NCI-H146 (cell line): ENCODE data around the gene GSTCD.
A peak's percentile ranks its signal among the peaks of the same experiment; 100 is the strongest.
"Not testable (repeated sequence)": the region's sequence is repeated elsewhere in the genome, so short reads cannot be mapped to it uniquely, and the experiment has no call there.

Source experiments
- DNase-seq: peaks from one replicate; lab custom pipeline; 2025; lab: John Stamatoyannopoulos, UW

GSTCD gene, protein sequence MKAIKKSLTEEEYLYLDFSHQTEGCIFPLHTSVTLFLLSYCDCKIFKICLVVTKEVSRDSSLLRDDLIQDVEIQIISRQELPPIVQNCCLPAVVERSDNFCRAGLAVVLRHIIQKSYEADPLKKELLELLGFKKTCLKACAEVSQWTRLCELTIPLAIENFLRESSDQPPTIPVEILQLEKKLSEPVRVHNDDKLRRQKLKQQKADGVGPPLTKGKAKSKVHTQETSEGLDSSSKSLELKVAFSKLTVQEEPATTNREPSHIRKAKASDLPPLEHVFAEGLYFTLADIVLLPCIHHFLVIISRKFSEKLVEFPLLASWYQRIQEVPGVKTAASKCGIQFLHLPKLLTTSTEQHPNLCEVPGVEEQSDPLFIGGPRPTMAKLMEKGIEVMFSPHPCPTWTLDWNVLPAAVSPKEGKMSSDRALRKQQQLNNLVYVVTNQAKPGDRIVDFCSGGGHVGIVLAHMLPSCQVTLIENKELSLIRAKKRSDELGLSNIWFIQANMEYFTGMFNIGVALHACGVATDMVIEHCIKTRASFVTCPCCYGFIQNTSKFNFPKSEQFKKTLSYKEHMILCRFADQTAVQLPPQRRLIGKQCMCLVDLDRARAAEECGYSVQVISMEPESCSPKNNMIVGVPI

DNA sequence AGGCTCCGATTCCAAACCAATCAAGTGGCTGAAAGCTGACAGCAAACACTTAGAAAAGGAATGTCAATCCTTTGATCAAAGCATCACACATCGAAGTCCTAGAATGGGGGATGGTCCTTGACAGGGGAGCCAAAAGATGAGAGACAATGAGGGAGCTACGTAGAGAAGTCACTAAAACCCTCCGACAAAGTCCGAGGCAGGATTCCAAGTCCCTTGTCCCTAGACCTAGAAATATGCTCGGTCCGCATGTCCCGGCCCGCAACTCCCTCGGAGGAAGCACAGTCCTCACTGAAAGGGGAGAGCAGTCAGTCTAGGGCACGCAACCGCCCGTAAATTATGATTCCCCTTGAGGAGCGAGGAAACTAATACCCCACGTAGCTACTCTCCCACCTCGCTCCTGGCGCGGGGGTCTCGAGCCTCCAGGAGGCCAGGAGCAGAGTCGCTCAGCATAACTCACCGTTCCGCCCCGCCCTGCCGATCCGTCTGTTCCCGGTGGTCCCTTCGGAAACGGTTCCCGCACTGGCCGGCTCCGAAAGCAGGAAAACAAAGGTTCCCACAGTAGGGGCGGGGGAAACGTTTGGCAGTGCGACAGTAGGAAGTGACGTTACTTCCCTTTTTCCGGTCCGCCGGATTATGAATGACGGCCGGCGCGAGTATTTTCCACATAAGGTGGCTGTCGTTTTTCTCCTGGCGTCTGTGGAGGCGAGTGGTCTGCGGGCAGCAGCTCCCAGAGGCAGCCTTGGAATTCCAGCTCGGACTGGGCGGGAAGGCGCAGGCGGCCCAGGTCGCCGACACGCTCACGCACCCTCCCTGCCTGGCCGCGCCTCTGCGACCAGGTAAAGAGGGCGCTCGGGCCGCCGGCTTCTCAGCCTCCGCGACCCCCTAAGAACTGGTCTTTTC, at the start of gene GSTCD, which contains the start of gene INTS12:
Gene GSTCD (plus strand): TSS at position 604 of the 900 bp plus-strand sequence. CDS start 8,830 bp downstream, outside the sequence.
Gene INTS12 (minus strand): TSS at position 509 of the 900 bp plus-strand sequence. CDS start 8,684 bp downstream, outside the sequence.
- DNase-seq: peak; percentile 72

DNA sequence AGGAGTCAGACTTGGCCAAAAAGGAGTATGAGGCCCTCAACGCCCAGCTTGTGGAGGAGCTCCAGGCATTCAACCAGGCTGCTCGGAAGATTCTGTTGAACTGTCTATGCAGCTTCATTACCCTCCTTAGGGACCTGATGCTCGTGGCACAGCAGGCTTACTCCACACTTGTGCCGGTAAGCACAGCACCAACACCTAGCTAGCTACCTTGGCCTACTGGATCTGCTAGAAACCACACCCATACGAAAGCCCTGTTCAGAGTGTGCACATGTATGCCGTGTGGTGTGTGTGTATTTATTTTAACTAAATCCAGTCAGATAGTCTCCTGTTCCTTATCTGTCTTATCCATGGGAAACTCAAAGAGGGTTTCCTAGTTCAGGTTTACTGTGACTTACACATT, 49.4 kb upstream of the GSTCD start:
- no peak for DNase-seq

DNA sequence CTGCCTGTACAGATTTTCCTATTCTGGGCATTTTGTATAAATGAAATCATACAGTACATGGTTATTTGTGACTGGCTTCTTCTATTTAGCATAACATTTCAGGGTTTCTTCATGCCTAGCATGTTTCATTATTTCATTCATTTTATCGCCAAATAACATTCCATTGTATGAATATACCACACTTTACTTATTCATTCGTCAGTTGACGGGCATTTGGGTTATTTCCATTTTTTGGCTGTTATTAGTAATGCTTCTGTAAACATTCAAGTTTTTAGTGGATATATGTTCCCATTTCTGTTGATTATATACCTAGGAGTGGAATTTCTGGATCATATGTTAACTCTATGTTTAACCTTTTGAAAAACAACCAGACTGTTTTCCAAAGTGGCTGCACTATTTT, 47.6 kb upstream of the GSTCD start:
- DNase-seq: no peak

DNA sequence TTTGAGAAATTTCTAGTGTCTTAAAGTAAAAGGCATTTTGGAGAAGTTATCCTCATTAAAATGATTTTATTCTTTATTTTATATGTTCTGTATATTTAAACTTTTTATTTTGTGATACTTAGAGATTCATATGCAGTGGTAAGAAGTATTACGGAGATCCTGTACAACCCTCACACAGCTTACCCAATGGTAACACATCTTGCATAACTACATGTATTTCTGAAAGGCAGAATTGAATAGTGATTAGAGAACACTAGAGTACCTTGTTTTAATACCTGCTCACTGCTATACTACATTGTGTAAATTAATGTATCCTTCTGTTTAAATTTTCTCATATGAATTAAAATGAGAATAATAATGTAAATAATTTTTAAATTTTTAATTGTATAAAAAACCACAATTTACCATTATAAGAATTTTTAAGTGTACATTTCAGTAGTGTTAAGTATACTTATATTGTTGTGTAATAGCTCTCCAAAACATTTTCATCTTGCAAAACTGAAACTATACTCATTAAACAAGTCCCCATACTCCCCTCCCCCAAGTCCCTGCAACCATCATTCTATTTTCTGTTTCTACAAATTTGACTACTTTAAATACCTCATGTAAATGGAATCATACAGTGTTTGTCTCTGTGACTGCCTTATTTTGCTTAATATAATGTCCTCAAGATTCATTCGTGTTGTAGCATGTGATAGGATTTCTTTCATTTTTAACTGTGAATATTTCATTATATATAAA, 45.5 kb upstream of the GSTCD start:
- no peak for DNase-seq

DNA sequence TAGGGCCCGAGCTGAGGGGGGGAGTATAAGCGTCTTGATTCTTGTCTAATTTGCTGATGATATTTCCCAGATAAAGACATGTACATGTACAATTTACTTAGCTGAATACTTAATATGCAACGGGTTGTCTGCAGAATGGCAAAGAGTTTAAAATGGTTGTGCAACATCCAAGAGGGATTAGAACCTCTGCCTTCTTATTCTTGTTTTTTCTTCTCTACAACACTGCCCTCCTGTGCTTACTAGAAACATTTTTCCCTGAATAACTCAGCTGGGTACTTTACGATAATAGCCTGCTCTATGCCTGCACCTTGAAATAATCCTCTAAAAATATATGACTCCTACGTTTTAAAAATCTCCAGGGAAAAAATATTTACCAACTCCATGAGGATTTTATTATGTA, 41.9 kb upstream of the GSTCD start:
- DNase-seq: peak; percentile 12

DNA sequence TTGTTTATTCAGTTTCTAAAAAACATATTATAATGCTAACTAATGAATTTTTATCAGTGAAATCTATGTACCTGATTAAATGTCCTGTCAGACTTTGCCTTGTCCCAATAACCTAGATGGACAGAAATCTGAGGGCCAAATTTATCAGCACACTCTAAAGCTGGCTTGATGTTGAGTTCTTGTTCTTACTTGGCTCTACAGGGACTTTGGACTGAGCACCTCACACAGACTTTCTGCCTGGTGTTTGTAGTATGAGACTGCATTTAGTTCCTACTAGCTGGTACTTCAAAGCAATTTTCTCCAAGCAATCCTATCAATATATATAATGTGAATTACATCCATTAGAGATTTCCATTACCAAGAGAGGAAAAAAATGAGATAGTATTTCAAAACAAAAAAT, 37.9 kb upstream of the GSTCD start:
- no peak for DNase-seq

DNA sequence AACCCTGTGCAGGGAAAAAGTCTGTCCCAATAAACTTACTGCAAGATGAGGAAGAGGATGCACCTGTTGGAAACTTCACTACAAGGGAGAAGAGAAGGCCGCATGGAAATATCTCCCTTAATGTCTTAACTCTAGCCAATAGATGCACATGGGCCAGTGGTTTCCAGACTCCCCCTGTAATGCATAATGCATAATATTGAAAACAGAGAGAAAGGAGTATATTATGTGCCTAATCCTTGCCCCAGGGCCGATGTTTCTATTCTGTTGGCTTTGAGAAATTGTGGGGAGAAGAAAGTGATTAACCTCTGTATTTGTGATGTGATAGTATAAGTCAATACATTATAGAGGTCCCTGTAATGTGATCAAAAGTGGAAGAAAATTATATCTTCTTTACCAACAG, 37.3 kb upstream of the GSTCD start:
- no peak for DNase-seq

DNA sequence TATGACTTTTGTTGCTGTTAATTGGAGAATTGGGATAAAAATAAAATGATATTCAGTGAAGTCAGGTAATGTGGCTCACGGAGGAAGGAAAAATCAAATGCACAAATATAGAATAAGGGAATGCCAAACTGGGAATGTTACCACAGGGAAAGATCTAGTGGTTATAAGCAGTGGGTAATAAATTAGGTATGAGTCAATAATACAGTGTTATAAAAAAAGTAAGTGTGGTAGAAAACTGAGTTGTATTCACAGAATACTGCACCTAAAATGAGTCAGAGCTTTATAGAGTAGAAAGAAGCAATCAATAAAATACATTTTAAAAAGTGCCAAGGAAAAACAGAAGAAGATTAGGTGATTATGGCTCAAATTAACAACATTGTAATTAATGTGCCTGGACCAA, 34.6 kb upstream of the GSTCD start:
- DNase-seq: no peak

DNA sequence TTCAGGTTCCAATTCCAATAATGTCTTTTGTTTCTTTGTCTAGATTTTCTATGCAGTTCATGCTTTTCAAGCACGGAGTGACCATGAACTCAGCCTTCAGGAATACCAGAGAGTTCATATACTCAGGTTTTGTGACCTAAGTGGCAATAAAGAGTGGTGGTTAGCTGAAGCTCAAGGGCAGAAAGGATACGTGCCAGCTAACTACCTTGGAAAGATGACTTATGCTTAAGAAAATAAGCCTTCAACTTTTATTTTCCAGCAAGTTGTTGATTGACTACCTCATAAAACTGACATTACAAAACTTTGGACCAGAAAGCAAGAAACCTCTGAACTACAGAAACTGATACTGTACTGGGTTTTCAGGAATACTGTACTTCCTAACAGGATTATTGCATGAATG, 30.9 kb upstream of the GSTCD start:
- no peak for DNase-seq

DNA sequence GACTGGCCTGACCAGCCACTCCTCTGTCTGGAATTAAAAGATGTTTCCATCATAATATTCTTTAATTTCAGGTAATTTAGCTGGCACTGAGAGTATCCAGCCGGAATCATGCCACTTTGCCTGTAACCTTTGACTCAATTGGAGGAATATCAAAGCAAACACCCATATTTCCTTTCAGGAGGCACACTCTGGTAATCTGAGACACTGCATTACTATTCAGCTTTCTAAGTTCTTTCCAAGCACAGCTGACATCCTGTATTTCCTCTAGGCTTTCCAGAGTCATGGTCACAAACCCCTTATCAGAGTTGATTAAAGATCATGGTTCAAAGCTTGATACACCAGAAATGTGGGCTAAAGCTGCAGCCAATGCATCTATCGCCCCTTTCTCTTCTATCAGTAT, 29.4 kb upstream of the GSTCD start:
- no peak for DNase-seq

DNA sequence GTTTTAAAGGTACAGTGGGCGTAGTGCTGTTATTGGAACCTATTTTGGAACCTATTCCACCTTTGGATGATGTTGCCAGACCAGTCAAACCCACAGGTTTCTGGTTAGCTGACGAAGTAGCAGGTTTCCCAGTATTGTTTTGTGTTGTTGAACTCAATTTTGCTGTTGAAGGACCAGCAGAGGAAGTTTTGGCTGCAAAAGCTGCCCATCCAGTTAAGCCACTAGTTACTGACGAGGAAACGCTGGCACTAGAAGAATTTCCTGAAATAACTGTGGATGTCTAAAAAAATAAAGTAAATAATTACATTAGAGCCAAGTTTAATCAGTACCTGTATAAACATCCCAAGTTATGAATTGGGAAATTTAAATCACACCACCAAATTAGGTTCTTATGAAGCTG, 25.5 kb upstream of the GSTCD start:
- no peak for DNase-seq

DNA sequence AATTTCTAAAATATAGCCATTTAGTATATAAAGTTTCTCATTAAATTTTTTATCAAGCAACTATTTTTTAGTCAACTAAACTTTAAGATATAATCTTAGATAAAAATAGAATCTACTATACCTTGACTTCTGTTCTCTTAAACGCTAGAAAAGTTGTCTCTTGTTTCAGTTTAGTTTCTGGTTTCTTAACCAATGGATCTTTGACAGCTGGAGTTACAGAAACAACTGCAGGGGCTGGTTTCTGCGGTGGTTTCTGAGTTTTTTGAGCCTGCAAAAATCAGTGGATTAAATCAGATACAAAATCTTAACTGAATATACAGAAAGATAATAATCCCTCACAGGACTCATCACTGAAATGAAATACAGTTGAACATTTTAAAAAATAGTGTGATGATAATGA, 22.0 kb upstream of the GSTCD start:
- DNase-seq: no peak

DNA sequence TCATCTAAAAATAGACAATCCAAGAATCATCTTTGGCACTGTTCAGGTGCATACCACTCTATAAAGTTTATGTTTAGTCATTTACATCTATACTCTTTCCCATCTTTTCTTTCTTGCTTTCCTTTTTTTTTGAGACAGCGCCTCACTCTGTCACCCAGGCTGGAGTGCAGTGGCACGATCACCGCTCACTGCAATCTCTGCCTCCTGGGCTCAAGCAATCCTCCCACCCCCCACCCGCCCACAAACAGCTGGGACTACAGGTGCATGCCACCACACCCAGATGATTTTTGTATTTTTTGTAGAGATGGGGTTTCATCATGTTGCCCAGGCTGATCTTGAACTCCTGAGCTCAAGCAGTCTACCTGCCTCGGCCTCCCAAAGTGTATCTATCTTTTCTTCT, 13.8 kb upstream of the GSTCD start:
- DNase-seq: not testable (repeated sequence)

DNA sequence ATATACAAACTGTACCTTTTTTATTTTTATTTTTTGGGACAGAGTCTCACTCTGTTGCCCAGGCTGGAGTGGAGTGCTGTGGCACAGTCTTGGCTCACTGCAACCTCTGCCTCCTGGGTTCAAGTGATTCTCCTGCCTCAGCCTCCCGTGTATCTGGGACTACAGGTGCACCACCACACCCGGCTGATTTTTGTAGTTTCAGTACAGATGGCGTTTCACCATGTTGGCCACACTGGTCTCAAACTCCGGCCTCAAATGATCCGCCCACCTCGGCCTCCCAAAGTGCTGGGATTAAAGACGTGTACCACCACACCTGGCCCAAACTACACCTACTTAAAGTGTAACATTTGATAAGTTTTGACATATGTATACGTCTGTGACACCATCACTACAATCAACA, 12.8 kb upstream of the GSTCD start:
- not testable (repeated sequence) for DNase-seq

DNA sequence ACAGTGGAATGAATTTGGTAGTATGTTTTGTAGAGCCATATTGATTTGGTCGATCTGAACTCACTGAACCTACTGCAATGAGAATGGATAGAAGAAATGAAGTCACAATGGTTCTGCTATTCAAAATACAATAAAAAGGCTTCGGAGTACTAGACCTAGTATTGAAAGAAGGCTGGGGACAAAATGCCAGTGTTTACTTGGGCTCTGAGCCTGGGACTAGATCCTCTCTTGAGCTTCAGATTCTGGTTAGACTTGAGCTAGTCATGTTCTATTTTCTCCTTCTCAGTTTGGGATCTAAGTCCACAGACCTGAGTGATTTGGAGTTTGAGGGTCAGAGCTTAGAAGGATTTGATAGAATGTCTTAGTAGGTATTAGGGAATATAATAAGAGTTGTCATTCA, 10.0 kb upstream of the GSTCD start:
- DNase-seq: no peak

DNA sequence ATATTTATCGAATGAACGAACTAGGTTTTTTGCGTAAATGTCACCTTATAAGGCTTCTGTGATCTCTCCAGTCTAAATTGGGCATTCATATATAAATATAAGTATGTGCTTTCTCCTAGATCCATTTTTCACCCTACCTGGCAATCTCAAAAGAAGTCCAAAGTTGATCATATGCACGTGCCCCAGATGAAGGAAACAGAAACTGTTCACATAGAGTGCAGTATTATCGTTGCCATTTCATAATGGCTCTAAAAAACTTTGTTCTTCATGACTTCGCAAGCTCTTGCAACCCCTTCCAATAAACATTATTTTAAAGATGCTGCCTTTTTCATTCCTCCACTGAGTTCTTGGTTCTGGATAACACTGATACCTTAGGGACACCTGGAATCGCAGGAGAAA, 803 bp upstream of the GSTCD start:
- no peak for DNase-seq

DNA sequence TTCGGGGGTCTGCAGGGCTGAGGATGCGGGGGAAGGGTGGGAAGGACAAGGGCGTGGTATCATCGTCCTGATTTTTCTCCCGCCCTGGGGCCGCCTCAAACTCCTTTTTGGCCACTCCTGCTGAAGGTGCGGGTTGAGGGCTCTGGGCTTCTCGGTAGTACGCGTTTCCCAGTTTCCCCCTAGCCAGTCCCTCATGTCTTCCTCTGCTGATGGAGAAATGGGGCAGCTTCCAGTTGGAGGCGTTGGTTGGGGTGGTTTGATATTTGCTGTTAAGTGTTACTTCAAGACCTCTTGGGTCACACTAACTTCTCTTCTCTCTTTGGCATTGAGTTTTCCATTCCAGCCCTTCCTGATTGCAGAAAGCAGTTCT, 482 bp downstream of the GSTCD start:
- peak; percentile 23 for DNase-seq

DNA sequence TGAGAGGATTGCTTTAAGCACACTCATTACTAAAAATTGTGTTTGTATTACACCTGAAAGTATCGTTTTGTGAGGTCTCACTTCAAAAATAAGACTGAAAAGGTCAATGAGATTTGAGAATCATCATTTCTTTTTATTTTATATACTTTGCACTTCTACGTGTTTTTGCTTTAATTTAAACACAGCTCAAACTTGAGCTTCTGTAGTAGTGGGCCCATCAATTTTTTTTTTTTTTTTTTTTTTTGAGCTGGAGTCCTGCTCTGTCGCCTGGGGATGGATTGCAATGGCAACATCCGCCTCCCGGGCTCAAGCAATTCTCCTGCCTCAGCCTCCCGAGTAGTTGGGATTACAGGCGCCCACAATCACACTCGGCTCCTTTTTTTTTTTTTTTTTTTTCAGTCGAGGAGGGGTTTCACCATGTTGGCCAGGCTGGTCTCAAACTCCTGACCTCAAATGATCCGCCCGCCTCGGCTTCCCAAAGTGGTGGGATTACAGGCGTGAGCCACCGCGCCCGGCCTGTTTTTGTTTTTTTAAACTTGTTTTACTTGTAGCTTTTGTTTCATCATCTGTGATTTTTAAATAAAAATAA, 1.5 kb downstream of the GSTCD start:
- DNase-seq: no peak

DNA sequence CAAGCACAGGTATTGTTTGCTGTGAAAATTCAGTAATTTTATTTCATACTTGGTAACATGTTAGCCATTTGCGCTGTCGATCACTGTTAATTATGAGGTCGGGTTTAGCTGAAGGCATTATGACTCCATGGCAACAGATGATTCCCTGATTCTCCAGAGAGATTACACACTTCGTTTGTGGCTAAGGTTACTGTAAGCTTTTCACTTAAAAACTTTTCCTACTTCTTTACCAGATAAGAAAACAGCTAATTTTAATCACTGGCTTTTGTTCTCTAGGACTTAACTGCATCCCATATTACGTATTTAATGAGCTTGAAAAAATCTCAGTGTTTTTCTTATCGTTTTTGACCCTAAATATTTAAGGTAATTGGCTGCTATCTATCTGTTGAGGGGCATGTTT, 2.1 kb downstream of the GSTCD start:
- peak; percentile 20 for DNase-seq

DNA sequence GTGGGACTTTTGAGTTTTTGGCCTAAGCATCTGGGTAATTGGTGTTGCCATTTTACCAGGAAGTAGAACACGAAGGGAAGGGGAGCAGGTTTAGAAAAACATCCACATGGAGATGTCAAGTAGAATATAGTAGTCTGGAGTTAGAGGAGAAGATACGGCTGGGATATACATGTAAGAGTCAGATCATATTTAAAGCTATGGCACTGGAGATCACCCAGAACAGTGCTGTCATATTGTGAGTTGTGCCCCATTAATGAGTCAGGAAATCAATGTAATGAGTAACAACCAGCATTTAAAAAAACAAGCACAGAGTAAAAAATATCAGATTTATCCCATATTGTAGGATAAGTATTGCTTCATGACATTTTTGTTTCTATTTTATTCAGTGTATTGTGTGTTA, 4.2 kb downstream of the GSTCD start:
- no peak for DNase-seq

DNA sequence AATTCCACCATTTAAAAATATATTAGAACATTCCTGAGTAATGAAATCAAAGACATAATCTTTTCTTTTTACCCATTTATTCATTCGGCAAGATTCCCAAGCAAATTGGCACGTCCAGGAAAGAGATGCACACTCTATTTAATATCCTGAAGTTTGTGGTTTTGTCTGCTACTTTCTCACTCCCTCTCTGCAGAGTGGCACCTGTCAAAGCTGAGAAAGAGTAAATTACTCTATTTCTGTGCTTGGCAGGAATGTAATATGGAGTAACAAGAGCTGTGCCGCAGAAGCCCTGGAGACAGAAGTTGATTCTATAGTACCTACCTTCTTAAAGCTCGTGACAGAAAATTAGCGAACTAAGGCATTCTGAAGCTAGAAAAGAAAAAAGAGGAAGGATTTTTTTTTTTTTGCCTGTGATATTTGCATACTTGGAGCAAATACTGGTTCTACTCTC, 5.5 kb downstream of the GSTCD start:
- no peak for DNase-seq
